HG02840 (cell line): ENCODE data around the gene ZNF791.
"Not testable (repeated sequence)": the region's sequence is repeated elsewhere in the genome, so short reads cannot be mapped to it uniquely, and the experiment has no call there.

ENCODE experiments used
- ATAC-seq: cut with Tn5 transposase; IDR thresholded peaks from one replicate; pipeline ENCODE4 v1.9.1; 2021; ENCODE audit warnings: mild to moderate bottlenecking, moderate library complexity, moderate number of reproducible peaks; ENCODE audit not compliant: unreplicated experiment, low FRiP score

ZNF791 gene

GRCh38 chr19:12610540-12611360 lies at the start of gene ZNF791, which contains the start of gene ZNF490:
TSS of gene ZNF791 (plus strand) at chr19:12610920. CDS start at chr19:12611080, 160 bp downstream.
TSS of gene ZNF490 (minus strand) at chr19:12610813. CDS start at chr19:12610680, 133 bp downstream.
- peak; percentile 62 for ATAC-seq

- ATAC-seq, result no peak
Observed at GRCh38 chr19:12564016-12564664, 46.6 kb upstream of the ZNF791 start.

GRCh38 chr19:12566380-12566779 lies 44.3 kb upstream of the ZNF791 start:
- not testable (repeated sequence) for ATAC-seq

DNA sequence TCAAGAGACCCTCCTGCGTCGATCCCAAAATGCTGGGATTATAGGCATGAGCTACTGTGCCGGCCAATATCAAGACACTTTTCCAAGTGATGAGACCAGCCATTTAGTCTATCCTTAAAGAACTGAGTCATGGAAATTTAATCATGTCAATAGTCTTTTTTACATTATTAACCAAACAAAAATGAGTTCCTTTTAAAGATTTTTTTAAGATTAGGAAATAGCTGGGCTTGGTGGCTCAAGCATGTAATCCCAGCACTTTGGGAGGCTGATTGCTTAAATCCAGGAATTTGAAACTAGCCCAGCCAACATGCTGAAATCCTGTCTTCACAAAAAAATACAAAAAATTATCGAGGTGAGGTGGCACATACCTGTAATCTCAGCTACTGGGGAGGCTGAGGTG lies 42.8 kb upstream of the ZNF791 start:
- ATAC-seq, result no peak

DNA sequence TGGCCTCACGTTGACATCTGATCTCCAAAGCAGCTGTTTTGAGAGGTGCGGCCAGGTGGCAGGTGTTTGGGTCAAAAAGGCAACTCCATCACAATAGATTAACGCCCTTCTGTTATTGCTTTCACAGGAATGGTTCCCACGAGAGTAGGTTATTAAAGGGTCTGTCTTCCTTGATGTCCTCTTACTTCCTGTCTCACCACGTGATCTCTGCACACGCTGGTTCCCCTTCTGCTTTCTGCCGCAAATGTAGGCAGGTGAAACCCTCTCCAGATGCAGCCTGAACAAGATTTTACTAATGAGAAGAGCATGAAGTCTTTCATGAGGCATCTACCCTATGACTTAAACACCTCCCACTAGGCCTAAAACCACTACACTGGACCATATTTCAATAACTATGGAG lies 36.7 kb upstream of the ZNF791 start:
- no peak for ATAC-seq

- no peak for ATAC-seq
Observed at GRCh38 chr19:12578641-12579040, 32.1 kb upstream of the ZNF791 start.

DNA sequence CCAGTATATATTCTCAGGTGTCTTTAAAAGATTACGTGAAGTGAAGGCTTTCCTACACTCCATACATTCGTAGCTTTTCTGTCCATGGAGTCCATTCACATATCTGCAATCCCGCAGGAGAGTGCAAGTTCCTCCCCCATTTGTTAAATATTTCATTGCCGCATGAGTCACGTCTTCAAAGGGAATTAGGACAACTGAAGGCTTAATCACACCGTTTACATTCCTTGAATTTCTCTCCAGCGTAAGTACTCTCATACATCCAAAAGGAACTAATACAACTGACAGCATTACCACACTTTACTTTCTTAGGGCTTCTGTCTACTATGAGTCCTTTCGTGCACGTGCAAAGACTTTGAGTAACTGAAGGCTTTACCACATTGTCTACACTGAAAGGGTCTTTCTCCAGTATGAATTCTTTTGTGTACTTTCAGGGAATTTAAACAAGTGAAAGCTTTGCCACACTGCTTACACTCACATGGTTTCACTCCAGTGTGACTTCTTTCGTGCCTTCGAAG lies 30.5 kb upstream of the ZNF791 start:
- ATAC-seq, result no peak

- no peak for ATAC-seq
Observed at GRCh38 chr19:12581100-12581499, 29.6 kb upstream of the ZNF791 start.

- ATAC-seq, result no peak
Observed at GRCh38 chr19:12596485-12596884, 14.2 kb upstream of the ZNF791 start.

DNA sequence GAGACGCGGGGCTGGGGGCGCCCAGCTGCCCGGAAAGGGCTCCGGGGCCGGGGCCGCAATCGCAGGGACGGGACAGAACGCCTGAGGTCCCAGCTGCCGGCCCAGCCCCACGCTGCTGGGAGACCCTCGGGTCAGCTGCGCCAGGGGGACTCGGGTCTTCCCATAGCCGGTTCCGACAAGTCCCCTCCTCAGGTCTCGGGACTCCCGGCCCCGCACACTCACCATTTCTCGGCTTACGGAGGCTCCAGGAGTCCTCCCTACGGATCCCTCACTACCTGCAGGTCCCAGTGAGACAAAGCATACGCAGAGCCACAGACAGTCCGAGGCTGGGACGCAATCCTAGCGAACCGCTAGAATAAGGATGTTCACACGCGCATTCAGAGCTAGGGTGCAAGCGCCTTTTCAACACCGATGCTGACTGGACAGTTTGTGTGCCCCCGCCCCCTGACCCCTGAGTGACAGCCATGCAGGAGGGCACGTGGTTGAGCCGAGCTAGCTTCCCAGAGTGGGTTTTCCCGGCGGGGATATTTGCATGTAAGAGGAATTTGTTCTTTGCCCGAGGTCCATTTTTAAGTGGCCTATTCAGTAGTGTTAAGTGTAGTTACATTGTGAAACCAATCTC lies 13.7 kb upstream of the ZNF791 start:
- no peak for ATAC-seq

- ATAC-seq, result no peak
Observed at GRCh38 chr19:12597594-12597993, 13.1 kb upstream of the ZNF791 start.

GRCh38 chr19:12603714-12604113 lies 7.0 kb upstream of the ZNF791 start:
- ATAC-seq, result peak; percentile 63

GRCh38 chr19:12606796-12607195 lies 3.9 kb upstream of the ZNF791 start:
- no peak for ATAC-seq

DNA sequence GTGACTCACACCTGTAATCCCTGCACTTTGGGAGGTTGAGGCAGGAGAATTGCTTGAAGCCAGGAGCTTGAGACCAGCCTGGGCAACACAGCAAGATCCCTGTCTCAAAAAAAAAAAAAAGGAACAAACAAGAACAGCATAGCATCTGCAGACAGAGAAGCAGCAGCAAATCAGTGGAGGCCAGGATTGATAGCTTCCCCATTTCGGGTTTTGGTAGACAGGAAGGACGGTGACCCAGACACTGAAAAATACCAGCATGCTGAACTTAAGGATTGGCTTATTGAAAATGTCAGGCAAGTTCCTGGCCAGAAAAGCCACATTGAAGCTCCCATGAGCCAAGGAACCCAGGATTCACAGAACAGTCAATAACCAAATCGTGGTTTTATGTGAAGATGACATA lies 3.1 kb upstream of the ZNF791 start:
- ATAC-seq, result no peak

DNA sequence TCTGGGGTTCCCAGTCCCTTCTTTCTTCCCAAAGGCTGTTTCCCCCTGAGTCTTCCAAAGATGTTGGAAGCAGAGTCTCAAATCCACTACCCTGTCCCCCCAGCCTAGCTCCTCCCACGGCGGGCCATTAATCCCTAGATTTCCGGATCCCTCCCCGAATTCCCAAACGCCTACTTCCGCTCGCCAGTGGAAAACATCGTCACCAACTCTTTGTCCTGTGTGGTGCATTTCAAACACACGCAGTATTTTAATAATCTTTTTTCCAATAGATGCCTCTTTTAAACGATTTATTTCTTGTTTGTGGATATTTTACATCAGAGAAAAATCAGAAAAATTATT lies 610 bp downstream of the ZNF791 start:
- ATAC-seq, result no peak

DNA sequence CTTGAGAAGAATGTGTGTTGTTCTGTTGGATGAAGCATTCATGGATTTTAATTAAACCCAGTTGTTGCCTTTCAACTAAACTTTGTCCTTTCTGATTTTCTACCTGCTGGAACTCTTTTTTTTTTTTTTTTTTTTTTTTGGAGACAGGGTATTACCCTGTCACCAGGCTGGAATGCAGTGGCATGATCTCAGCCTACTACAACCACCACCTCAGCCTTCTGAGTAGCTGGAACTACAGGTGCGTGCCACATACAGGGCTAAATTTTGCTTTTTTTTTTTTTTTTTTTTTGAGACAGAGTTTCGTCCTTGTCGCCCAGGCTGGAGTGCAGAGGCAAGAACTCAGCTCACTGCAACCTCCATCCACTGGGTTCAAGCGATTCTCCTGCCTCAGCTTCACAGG lies 6.9 kb downstream of the ZNF791 start:
- no peak for ATAC-seq

GRCh38 chr19:12621253-12622024 lies 10.7 kb downstream of the ZNF791 start:
- ATAC-seq, result not testable (repeated sequence)

- ATAC-seq, result no peak
Observed at GRCh38 chr19:12623361-12624031, 12.8 kb downstream of the ZNF791 start.

- ATAC-seq, result no peak
Observed at GRCh38 chr19:12626958-12627357, 16.2 kb downstream of the ZNF791 start.
